ENCODE measurements around the gene SDK2. TPM values are rescaled to one million over a fixed set of nuclear protein-coding genes. Genes with fewer than 3 reads are reported as not detected.

The SDK2 gene
- total RNA-seq, 6 experiments from 2014 or later: 0.11 to 0.46 (median 0.25) TPM

DNA sequence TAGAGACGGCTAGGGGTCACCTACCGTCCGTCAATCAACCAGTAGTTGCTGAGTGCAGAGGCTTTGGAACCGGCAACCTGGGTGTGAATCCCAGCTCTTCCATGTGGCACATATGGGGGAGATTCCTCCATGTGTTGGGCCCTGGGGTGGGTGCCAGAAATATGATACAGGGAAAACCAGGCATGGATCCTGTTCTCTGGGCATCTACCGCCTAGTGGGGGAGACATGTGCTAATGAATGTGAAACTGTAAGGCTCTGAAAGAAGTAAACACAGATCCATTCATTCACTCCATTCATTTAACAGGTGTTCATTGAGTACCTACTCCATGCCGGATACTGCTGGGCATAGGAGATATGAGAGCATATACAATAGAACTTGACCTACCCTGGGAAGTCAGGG, 39.5 kb upstream of the SDK2 start:
- no peak overlapping the region for H3K4me3 ChIP-seq
- H3K36me3 ChIP-seq: no peaks in the 10 kb centered on the region
- H3K27me3 ChIP-seq: no peaks in the 10 kb centered on the region
- H3K27ac ChIP-seq: no peak overlapping the region
- DNase-seq (no peak), ATAC-seq (no peak)
- intact Hi-C loops (cut with DNase I): no loop called here
- TF ChIP-seq, protein P1, sequence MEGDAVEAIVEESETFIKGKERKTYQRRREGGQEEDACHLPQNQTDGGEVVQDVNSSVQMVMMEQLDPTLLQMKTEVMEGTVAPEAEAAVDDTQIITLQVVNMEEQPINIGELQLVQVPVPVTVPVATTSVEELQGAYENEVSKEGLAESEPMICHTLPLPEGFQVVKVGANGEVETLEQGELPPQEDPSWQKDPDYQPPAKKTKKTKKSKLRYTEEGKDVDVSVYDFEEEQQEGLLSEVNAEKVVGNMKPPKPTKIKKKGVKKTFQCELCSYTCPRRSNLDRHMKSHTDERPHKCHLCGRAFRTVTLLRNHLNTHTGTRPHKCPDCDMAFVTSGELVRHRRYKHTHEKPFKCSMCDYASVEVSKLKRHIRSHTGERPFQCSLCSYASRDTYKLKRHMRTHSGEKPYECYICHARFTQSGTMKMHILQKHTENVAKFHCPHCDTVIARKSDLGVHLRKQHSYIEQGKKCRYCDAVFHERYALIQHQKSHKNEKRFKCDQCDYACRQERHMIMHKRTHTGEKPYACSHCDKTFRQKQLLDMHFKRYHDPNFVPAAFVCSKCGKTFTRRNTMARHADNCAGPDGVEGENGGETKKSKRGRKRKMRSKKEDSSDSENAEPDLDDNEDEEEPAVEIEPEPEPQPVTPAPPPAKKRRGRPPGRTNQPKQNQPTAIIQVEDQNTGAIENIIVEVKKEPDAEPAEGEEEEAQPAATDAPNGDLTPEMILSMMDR (IDR thresholded peaks at IDR 0.05): no peak
- no peak for TF ChIP-seq POLR2A (IDR thresholded peaks at IDR 0.05)
- H3K9me3 ChIP-seq: no peaks in the 10 kb centered on the region
- 54% methylated on average over 6 of the region's 6 CpGs for WGBS (ENCODE audit: insufficient coverage, low coverage, low lambda C conversion rate, missing lambda C conversion rate)
- H3K4me1 ChIP-seq: no peaks in the 10 kb centered on the region

DNA sequence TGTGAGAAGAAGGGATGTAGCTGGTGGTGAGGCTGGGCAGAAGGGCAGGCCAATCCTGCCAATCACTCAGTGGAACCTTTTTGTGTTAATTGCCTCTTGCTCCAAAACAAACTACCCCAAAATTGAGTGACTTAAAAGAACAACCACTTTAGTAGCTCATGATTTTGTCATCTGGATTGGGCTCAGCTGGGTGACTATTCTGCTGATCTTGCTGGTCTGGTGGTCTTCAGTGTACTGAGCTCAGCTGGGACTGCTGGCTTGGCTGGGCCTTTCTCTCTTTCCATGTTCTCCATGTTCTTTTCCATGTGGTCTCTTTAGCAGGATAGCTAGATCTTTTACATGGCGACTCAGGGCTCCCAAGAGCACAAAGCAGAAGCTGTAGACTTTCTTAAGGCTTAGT, 37.7 kb upstream of the SDK2 start:
- Histone ChIP-seq H3K36me3 (no peaks in the 10 kb centered on the region), H3K27ac (no peak overlapping the region), H3K4me3 (no peak overlapping the region), H3K27me3 (no peaks in the 10 kb centered on the region), H3K4me1 (no peaks in the 10 kb centered on the region), H3K9me3 (no peaks in the 10 kb centered on the region)
- TF ChIP-seq, protein P1 (IDR thresholded peaks at IDR 0.05): no peak
- TF ChIP-seq POLR2A (IDR thresholded peaks at IDR 0.05): no peak
- 100% methylated on average over 1 of the region's 1 CpG for WGBS (ENCODE audit: insufficient coverage, low coverage, low lambda C conversion rate, missing lambda C conversion rate)
- DNase-seq (no peak), ATAC-seq (no peak)
- intact Hi-C loops (cut with DNase I): no loop called here

DNA sequence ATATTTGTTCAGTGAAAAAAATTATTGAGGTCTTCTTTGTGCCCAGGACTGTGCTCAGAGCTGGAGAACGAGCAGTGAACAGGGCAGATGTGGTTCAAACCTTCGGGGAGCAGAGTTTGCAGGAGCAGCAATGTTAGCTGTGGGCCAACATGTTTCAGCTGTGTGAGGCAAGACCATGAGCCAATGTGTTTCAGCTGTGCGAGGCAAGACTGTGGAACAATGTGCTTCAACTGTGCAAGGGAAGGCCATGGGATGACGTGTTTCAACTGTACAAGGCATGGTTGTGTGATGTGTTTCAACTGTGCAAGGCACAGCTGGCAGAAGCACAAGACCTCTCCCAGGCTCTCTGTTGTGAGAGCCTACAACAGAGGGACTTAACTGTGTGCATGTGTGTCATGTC, 35.2 kb upstream of the SDK2 start:
- Histone ChIP-seq H3K36me3 (no peaks in the 10 kb centered on the region), H3K27ac (no peak overlapping the region), H3K4me1 (no peaks in the 10 kb centered on the region), H3K9me3 (no peaks in the 10 kb centered on the region), H3K4me3 (no peak overlapping the region), H3K27me3 (no peaks in the 10 kb centered on the region)
- intact Hi-C loops (cut with DNase I): no loop called here
- 42% methylated on average over 2 of the region's 4 CpGs for WGBS (ENCODE audit: insufficient coverage, low coverage, low lambda C conversion rate, missing lambda C conversion rate)
- no peak for ATAC-seq
- TF ChIP-seq POLR2A (IDR thresholded peaks at IDR 0.05): no peak
- TF ChIP-seq, protein P1 (IDR thresholded peaks at IDR 0.05): no peak
- DNase-seq: no peak

DNA sequence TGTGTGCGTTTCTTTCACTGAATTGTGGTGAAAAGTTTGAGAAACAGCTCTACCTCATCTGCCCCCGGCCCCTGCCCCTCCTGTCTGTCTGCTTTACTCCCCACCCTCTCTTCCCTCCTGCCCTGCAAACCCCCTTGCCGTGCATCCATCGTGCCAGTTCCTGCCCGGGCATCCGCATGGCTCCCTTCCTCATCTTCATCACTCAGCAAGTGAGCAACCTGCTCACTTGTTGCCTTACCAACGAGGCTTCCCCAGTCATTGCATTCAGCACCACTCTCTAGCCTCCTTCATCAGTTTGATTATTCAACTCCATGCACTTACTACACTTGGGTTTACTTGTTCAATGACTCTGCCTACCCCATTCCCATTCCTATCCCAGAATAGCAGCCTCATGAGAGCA, 34.8 kb upstream of the SDK2 start:
- no peaks in the 10 kb centered on the region for H3K36me3 ChIP-seq
- no peak overlapping the region for H3K27ac ChIP-seq
- 64% methylated on average over 7 of the region's 7 CpGs for WGBS (ENCODE audit: insufficient coverage, low coverage, low lambda C conversion rate, missing lambda C conversion rate)
- no peaks in the 10 kb centered on the region for H3K27me3 ChIP-seq
- no peak for TF ChIP-seq POLR2A (IDR thresholded peaks at IDR 0.05)
- TF ChIP-seq, protein P1 (IDR thresholded peaks at IDR 0.05): no peak
- H3K4me3 ChIP-seq: no peak overlapping the region
- ATAC-seq (no peak), DNase-seq (no peak)
- H3K9me3 ChIP-seq: no peaks in the 10 kb centered on the region
- intact Hi-C loops (cut with DNase I): no loop called here
- no peaks in the 10 kb centered on the region for H3K4me1 ChIP-seq

DNA sequence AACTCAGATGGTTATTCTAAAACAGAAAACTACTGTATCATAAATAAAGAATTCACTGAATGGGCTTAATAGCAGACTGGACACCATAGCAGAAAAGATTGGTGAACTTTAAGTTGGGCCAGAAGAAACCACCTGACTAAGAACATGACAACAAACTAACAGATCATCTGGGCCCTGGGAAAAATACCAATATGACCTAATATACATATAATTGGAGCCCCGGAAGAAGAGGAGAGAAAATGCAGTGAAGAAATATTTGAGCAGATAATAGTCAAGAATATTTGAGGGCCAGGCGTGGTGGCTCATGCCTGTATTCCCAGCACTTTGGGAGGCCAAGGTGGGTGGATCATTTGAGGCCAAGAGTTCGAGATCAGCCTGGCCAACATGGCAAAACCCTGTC, 25.5 kb upstream of the SDK2 start:
- DNase-seq (no peak), ATAC-seq (no peak)
- H3K9me3 ChIP-seq: no peaks in the 10 kb centered on the region
- intact Hi-C loops (cut with DNase I): no loop called here
- no peaks in the 10 kb centered on the region for H3K36me3 ChIP-seq
- H3K27me3 ChIP-seq: no peaks in the 10 kb centered on the region
- H3K4me1 ChIP-seq: no peaks in the 10 kb centered on the region
- TF ChIP-seq POLR2A (IDR thresholded peaks at IDR 0.05): no peak
- TF ChIP-seq, protein P1 (IDR thresholded peaks at IDR 0.05): no peak
- 48% methylated on average over 3 of the region's 3 CpGs for WGBS (ENCODE audit: insufficient coverage, low coverage, low lambda C conversion rate, missing lambda C conversion rate)
- H3K4me3 ChIP-seq: no peak overlapping the region
- H3K27ac ChIP-seq: no peak overlapping the region

Data from right lobe of liver (tissue), 6 donors.